GM13976 (cell line): ENCODE results near the gene CCDC177.

Experiments used
- DNase-seq: peaks from one replicate; pipeline ENCODE4 v3.0.0; 2012; ENCODE audit warnings: low spot score
- in situ Hi-C: fragments of 300-500 bp; cut with MboI; formaldehyde crosslinking; loops from one replicate; pipeline ENCODE4 v1.12.0; 2022; ENCODE audit warnings: low sequenced_read_pairs, mixed read lengths, inconsistent platforms; ENCODE audit not compliant: unreplicated experiment
- TF ChIP-seq, protein P1 (sequence below): IDR thresholded peaks from 2 replicates; pipeline ENCODE4 v1.5.1; 2012; ENCODE audit warnings: borderline replicate concordance, mild to moderate bottlenecking; ENCODE audit not compliant: insufficient read depth; ENCODE audit errors: extremely low read depth, missing control alignments, control extremely low read depth

Gene CCDC177

DNA sequence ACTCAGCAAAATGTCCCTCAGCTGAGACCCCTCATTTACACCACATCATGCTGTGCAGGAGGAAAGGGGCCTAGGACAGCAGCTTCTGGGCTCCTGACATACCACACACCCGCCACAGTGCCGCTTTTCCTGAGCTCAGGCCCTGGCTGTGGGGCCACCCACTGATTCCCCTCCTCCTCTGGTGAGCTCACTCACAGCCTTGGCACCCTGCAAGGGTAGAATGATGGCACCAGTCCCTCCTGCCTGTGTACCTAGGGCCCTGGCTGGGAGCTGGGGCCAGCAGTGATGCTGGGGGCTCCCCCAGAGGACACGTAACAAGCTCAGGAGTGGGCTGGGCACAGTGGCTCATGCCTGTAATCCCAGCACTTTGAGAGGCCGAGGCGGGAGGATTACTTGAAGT is 45.7 kb downstream of the CCDC177 start:
- no peak for DNase-seq
- in situ Hi-C loops: no loop called here
- TF ChIP-seq, protein P1, sequence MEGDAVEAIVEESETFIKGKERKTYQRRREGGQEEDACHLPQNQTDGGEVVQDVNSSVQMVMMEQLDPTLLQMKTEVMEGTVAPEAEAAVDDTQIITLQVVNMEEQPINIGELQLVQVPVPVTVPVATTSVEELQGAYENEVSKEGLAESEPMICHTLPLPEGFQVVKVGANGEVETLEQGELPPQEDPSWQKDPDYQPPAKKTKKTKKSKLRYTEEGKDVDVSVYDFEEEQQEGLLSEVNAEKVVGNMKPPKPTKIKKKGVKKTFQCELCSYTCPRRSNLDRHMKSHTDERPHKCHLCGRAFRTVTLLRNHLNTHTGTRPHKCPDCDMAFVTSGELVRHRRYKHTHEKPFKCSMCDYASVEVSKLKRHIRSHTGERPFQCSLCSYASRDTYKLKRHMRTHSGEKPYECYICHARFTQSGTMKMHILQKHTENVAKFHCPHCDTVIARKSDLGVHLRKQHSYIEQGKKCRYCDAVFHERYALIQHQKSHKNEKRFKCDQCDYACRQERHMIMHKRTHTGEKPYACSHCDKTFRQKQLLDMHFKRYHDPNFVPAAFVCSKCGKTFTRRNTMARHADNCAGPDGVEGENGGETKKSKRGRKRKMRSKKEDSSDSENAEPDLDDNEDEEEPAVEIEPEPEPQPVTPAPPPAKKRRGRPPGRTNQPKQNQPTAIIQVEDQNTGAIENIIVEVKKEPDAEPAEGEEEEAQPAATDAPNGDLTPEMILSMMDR: no peak

DNA sequence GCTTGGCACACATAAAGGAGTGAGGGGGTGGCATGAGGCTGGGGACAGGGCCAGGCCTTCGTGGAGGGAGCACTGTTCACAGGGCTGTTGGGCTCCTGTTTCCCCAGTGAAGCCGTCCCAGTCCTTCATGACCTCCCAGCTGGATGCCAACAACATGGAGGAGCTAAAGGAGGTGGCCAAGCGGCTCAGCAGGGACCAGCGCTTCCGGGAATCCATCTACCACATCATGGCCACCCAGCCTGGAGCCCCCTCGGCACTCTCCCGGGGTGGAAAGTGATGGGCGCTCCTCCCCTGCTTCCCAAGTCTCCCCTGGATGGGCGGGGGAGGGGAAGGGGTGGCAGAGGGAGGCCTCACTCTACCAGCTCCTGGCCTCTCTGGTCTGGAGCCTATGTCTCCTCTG is 46.5 kb downstream of the CCDC177 start:
- no peak for DNase-seq
- in situ Hi-C loops: no loop called here
- TF ChIP-seq, protein P1: no peak

DNA sequence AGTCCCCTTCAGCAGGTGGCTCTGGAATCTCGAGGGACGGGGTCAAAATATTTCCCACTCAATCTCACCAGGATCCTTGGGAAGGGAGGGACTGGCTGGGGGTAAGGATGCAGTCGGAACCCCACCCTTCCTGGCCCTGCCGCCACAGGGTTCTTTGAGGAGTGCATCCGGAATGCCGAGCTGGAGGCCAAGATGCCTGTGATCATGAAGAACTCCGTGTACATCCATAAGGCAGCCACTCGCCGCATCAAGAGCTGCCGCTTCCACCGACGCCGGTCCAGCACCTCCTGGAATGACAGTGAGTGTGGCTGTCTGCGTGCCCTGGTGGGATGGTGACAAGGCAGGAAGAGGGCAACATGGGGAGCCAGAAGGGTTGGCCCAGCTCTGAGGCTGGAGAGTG is 47.0 kb downstream of the CCDC177 start:
- in situ Hi-C loops: no loop called here
- DNase-seq: no peak
- TF ChIP-seq, protein P1: no peak

DNA sequence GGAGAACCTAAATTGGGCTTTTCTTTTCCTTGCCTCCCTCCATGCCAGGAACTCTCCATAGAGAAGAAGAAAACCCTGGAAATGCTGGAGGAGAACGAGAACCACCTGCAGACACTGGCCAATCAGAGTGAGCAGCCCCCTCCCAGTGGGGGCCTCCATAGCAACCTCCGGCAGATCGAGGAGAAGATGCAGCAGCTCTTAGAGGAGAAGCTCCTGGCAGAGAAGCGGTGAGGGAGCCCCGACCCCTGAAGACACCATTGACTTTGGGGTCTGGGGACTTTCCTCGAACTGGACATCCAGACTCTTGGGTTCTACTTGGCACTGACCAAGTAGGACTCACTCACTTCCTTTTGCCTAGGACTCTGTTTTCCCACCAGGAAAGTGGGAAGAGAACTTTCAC is 48.8 kb downstream of the CCDC177 start:
- TF ChIP-seq, protein P1: no peak
- no peak for DNase-seq
- in situ Hi-C loops: no loop called here

DNA sequence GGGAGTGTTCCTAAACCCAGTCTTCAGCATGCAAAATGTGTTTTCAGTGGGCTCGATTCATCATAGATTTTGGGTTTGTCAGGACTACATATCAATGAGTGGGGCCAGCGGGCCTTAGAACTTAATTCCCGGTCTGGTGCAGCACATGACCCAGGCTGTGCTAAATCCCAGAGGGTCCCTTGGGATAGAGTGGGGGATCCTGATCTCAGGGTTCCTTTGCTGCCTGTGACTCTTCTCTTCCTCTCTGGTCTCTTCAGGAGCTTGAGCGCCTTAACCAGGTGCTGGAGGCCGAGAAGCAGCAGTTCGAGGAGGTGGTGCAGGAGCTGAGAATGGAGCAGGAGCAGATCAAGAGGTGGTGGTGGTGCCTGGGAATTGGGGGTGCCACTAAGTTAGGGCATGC is 52.6 kb downstream of the CCDC177 start:
- DNase-seq: no peak
- TF ChIP-seq, protein P1: no peak
- in situ Hi-C loops: no loop called here
